OCI-LY1 (cell line): ENCODE data around the gene CCDC70.

Experiments used
- H2AFZ ChIP-seq: fragments of 200-600 bp; sonication (generic), shearing (Covaris generic); 2 replicates; pipeline ENCODE4 v1.6.0; 2014; ENCODE audit warnings: antibody characterized with exemption, mild to moderate bottlenecking, low read length
- H3F3A ChIP-seq: fragments of 200-600 bp; sonication (generic), shearing (Covaris generic); 2 replicates; pipeline ENCODE4 v1.6.0; 2014; ENCODE audit warnings: mild to moderate bottlenecking, antibody characterized with exemption, low read length, moderate library complexity; ENCODE audit not compliant: insufficient read depth
- H3K27ac ChIP-seq: fragments of 200-600 bp; sonication (generic); 2 replicates; pipeline ENCODE4 v1.5.1; 2014; ENCODE audit warnings: low read length, mixed run types, mild to moderate bottlenecking, low read depth; ENCODE audit not compliant: poor library complexity, severe bottlenecking
- H3K27me3 ChIP-seq: fragments of 200-600 bp; sonication (generic); 2 replicates; pipeline ENCODE4 v1.6.0; 2014; ENCODE audit warnings: antibody characterized with exemption, mild to moderate bottlenecking, low read length, moderate library complexity; ENCODE audit not compliant: insufficient read depth
- H3K36me3 ChIP-seq: fragments of 200-600 bp; sonication (generic); 2 replicates; pipeline ENCODE4 v1.6.1; 2014; ENCODE audit warnings: mild to moderate bottlenecking, antibody characterized with exemption, low read length, moderate library complexity, mixed read lengths; ENCODE audit not compliant: insufficient read depth
- H3K4me1 ChIP-seq: fragments of 200-600 bp; sonication (generic); 2 replicates; pipeline ENCODE4 v1.5.1; 2014; ENCODE audit warnings: mild to moderate bottlenecking, low read length, moderate library complexity; ENCODE audit not compliant: insufficient read depth, severe bottlenecking
- H3K4me2 ChIP-seq: fragments of 200-600 bp; sonication (generic), shearing (Covaris generic); 2 replicates; pipeline ENCODE4 v1.6.1; 2014; ENCODE audit warnings: low read length
- H3K4me3 ChIP-seq: fragments of 200-600 bp; sonication (generic); 2 replicates; pipeline ENCODE4 v1.5.1; 2014; ENCODE audit warnings: low read length, low read depth, mild to moderate bottlenecking, mixed read lengths; ENCODE audit not compliant: poor library complexity, severe bottlenecking
- H3K79me2 ChIP-seq: fragments of 200-600 bp; shearing (Covaris generic); 2 replicates; pipeline ENCODE4 v1.6.1; 2016; ENCODE audit warnings: mixed run types, low read length, mixed read lengths; ENCODE audit not compliant: insufficient read depth
- H3K9ac ChIP-seq: fragments of 200-600 bp; sonication (generic), shearing (Covaris generic); 2 replicates; pipeline ENCODE4 v1.6.1; 2014; ENCODE audit warnings: mild to moderate bottlenecking, low read length, mixed read lengths
- H3K9me2 ChIP-seq: fragments of 200-600 bp; sonication (generic), shearing (Covaris generic); 2 replicates; pipeline ENCODE4 v1.6.1; 2014; ENCODE audit warnings: low read depth, mild to moderate bottlenecking, low read length, mixed read lengths
- H3K9me3 ChIP-seq: fragments of 200-600 bp; shearing (Covaris generic); 2 replicates; pipeline ENCODE4 v1.6.1; 2014; ENCODE audit warnings: low read length, mixed read lengths
- H4K20me1 ChIP-seq: fragments of 200-600 bp; sonication (generic), shearing (Covaris generic); 2 replicates; pipeline ENCODE4 v1.6.0; 2016; ENCODE audit warnings: mild to moderate bottlenecking, low read length; ENCODE audit not compliant: insufficient read depth
- CTCF ChIP-seq: fragments of 200-600 bp; sonication (generic), shearing (Covaris generic); IDR thresholded peaks from 2 replicates; pipeline ENCODE4 v1.5.1; 2017; ENCODE audit warnings: mild to moderate bottlenecking, antibody characterized with exemption, low read length, moderate library complexity, mixed read lengths
- EZH2 ChIP-seq: fragments of 200-600 bp; sonication (generic), shearing (Covaris generic); IDR thresholded peaks from 2 replicates; pipeline ENCODE4 v1.8.0; 2017; ENCODE audit warnings: borderline replicate concordance, mixed run types, mild to moderate bottlenecking, antibody characterized with exemption, low read length, moderate library complexity, mixed read lengths

Gene CCDC70

GRCh38 chr13:51840917-51841316 is 20.9 kb upstream of the CCDC70 start:
- no peaks in the 10 kb centered on the region for H3K9me2 ChIP-seq
- H3K9me3 ChIP-seq: no peaks in the 10 kb centered on the region
- no peaks in the 10 kb centered on the region for H3K36me3 ChIP-seq
- no peak overlapping the region for H3K9ac ChIP-seq
- H4K20me1 ChIP-seq: no peaks in the 10 kb centered on the region
- H3K4me1 ChIP-seq: peaks cover 7% of the 10 kb centered on the region
- H3K79me2 ChIP-seq: no peaks in the 10 kb centered on the region
- H3K4me2 ChIP-seq: no peak overlapping the region
- no peak overlapping the region for H2AFZ ChIP-seq
- TF ChIP-seq CTCF (no peak), EZH2 (no peak)
- H3F3A ChIP-seq: no peaks in the 10 kb centered on the region
- no peak overlapping the region for H3K4me3 ChIP-seq
- no peaks in the 10 kb centered on the region for H3K27me3 ChIP-seq
- H3K27ac ChIP-seq: no peak overlapping the region

GRCh38 chr13:51841732-51842131 is 20.0 kb upstream of the CCDC70 start:
- H3K9me3 ChIP-seq: no peaks in the 10 kb centered on the region
- H3F3A ChIP-seq: no peaks in the 10 kb centered on the region
- H2AFZ ChIP-seq: no peak overlapping the region
- no peak overlapping the region for H3K4me3 ChIP-seq
- H3K9me2 ChIP-seq: no peaks in the 10 kb centered on the region
- TF ChIP-seq EZH2 (no peak), CTCF (no peak)
- H3K79me2 ChIP-seq: no peaks in the 10 kb centered on the region
- H3K9ac ChIP-seq: no peak overlapping the region
- H3K36me3 ChIP-seq: no peaks in the 10 kb centered on the region
- no peaks in the 10 kb centered on the region for H4K20me1 ChIP-seq
- H3K27ac ChIP-seq: no peak overlapping the region
- no peaks in the 10 kb centered on the region for H3K27me3 ChIP-seq
- H3K4me1 ChIP-seq: peaks cover 7% of the 10 kb centered on the region
- no peak overlapping the region for H3K4me2 ChIP-seq

GRCh38 chr13:51843529-51843928 is 18.2 kb upstream of the CCDC70 start:
- H3K27me3 ChIP-seq: no peaks in the 10 kb centered on the region
- no peaks in the 10 kb centered on the region for H4K20me1 ChIP-seq
- TF ChIP-seq CTCF (no peak), EZH2 (no peak)

More at GRCh38 chr13:51843529-51843928, 18.2 kb upstream of the CCDC70 start:
- Histone ChIP-seq H3K27ac (no peak overlapping the region), H3K4me1 (peaks cover 7% of the 10 kb centered on the region), H2AFZ (no peak overlapping the region), H3F3A (no peaks in the 10 kb centered on the region), H3K9me2 (no peaks in the 10 kb centered on the region), H3K36me3 (no peaks in the 10 kb centered on the region), H3K4me3 (no peak overlapping the region), H3K79me2 (no peaks in the 10 kb centered on the region), H3K9ac (no peak overlapping the region), H3K4me2 (no peak overlapping the region), H3K9me3 (no peaks in the 10 kb centered on the region)
